ENCODE measurements around the gene CELF1. TPM values are rescaled to one million over a fixed set of nuclear protein-coding genes. Genes with fewer than 3 reads are reported as not detected.

Gene CELF1
- total RNA-seq, 2 donors from 2014 or later, result 57.1 to 65.9 TPM

DNA sequence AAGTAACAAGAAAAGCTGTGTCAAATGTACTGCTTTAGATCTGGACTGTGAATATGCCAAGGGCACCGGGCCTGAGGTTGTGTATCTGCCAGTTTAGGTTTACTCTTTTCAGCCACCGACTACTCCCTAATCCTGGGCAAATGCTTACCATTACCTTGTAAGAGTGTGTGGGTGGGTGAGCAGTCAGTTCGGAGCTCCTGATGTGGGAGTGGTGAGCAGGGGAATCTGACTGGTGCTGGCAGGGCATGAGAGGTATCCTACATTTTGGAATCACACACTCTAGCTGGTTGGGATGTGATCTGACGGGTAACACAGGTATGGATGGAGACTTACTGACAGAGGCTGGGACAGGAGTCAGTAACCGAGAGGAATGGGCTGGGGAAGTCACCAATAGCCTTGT is 30.9 kb upstream of the CELF1 start:
- peaks cover 0 to 18% of the 10 kb centered on the region in 2 donors for H3K4me1 ChIP-seq
- H3K9me3 ChIP-seq, result no peaks in the 10 kb centered on the region
- no peaks in the 10 kb centered on the region for H3K27me3 ChIP-seq
- DNase-seq (ENCODE audit: low spot score), result no peak
- TF ChIP-seq CTCF (IDR thresholded peaks at IDR 0.05), result no peak
- H3K36me3 ChIP-seq, result peaks cover 50% of the 10 kb centered on the region
- H3K27ac ChIP-seq, result no peak overlapping the region
- no peak overlapping the region for H3K4me3 ChIP-seq

DNA sequence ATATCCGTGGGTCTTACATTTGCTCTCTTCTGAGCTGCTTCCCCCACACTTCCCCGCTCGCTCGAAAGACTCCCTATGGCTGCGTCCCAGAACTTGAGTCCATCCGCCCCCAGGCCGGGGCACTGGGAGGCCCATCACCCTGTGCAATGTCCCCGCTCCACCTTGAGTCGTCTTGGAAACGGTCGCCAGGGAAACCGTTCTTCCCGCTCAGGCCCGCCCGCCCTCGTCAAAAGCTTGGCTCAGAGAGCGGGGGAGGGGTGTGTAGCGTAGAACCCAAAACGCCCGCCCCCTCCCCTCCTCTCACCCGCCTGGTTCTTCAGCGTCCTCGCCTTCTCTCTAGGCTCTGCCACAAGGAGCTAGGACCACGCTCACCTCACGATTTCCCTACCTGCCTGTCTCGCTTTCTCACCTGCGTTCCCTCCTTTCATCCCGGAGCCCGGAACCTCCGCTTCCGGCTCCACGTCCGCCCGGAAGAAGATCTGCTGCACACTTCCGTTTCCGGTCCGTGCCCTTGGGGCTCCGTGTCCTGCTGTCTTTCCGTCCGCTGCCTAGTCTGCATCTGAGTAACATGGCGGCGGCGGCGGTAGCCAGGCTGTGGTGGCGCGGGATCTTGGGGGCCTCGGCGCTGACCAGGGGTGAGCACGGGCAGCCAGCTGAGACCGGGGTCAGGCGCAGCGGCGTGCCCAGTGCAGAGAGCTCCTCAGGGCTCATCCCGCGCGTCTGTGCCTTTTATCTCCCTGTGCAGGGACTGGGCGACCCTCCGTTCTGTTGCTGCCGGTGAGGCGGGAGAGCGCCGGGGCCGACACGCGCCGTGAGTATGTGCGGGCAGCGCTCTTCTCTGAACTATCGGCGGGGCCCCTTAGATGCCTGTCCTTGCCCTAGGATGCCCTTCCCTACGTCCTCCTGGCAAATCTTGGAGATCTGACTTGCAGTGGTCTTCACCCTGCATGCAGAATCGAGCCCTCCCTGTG is 25.9 kb upstream of the CELF1 start, which contains the start of the genes KBTBD4 and NDUFS3:
TSS of gene KBTBD4 (minus strand) at position 447 of the 971 bp plus-strand sequence. CDS start at position 428, 19 bp downstream.
TSS of gene NDUFS3 (plus strand) at position 551 of the 971 bp plus-strand sequence. CDS start at position 569, 18 bp downstream.
- DNase-seq (ENCODE audit: low spot score), result peak; percentile 91
- peak within 1 kb of the TSS; percentile 84 to 99 for H3K4me3 ChIP-seq
- peaks cover 57% of the 10 kb centered on the region for H3K36me3 ChIP-seq
- no peaks in the 10 kb centered on the region for H3K9me3 ChIP-seq
- H3K27ac ChIP-seq, result peak within 1 kb of the TSS; percentile 89
- TF ChIP-seq CTCF (IDR thresholded peaks at IDR 0.05), result no peak
- H3K27me3 ChIP-seq, result no peaks in the 10 kb centered on the region
- H3K4me1 ChIP-seq, result peaks cover 0 to 29% of the 10 kb centered on the region in 2 donors

DNA sequence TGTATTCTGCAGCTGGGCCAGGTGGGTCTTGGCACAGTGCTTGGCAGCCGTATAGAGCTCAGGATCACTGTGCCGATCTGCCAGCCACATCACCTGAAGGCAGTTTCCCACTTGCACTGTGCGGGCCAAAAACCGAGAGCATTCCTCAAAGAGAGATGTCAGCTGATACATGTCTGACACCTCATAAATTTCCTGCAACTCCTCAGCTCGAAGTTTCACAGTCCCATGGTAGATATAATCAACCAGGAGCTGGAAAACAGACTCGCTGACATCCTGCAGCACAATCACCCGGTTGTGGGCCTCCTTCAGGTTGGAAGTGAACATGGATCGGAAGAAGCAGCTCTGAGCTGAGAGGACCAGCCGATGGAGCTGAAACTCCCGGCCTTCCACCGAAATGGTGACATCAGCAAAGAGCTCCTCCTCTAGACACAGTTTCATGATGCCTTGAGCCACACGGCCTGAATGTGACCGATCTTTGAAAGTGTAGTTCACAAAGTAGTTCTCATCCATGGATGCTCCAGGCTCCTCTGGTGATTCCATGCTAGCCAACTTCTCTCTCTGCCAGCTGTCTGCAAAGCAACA is 24.6 kb upstream of the CELF1 start:
- H3K4me1 ChIP-seq, result peaks cover 0 to 42% of the 10 kb centered on the region in 2 donors
- DNase-seq (ENCODE audit: low spot score), result no peak
- H3K4me3 ChIP-seq, result peak overlapping the region in 1 of 2 donors; percentile 99
- H3K27me3 ChIP-seq, result no peaks in the 10 kb centered on the region
- no peaks in the 10 kb centered on the region for H3K9me3 ChIP-seq
- H3K36me3 ChIP-seq, result peaks cover 55% of the 10 kb centered on the region
- no peak overlapping the region for H3K27ac ChIP-seq
- no peak for TF ChIP-seq CTCF (IDR thresholded peaks at IDR 0.05)

DNA sequence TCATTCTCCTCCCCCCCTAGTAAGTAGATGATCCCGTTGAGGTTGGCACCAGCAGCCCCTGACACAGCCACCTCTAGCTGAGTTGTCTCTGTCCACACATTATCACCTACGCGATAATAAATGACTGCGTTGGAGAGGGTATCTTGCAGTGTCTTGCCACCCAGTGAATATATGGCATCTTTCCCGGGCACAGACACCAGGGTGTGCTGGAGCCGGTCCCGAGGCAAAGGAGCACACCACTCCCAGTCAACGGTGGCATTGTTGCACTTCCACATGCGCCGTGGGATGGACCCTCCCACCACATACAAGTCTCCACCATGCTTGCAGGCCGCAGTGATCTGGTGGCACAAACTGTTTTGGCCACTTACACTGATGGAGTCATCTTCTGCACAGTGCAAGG is 20.4 kb upstream of the CELF1 start:
- TF ChIP-seq CTCF (IDR thresholded peaks at IDR 0.05), result no peak
- Histone ChIP-seq H3K4me3 (no peak overlapping the region), H3K36me3 (peaks cover 33% of the 10 kb centered on the region), H3K9me3 (no peaks in the 10 kb centered on the region), H3K4me1 (peaks cover 0 to 37% of the 10 kb centered on the region in 2 donors), H3K27me3 (no peaks in the 10 kb centered on the region), H3K27ac (no peak overlapping the region)
- no peak for DNase-seq (ENCODE audit: low spot score)

DNA sequence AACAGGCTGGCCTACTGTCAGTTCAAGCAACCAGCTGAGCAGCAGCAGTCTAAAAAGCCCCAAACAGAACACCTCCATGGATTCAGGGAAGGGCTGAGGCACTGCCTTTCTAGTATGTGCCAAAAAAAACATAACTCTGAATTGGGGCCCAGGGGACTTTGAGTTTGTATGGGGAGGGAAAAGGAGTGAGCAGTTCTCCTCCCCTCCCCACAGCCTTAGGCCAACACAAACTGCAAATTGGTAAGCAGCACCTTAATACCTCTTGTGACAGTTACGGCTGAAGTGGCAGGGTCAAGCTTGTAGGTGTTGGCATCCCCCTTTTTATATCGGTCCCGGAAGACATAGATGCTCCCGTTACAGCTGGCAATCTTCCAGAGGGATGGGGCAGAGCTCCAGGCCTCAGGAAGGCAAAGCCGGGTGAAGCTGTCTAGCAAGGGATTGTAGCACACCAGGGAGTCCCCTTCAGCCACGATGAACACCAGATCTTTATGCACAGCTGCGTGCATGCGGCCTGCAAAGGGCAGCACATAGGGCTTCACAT is 19.9 kb upstream of the CELF1 start:
- H3K27me3 ChIP-seq, result no peaks in the 10 kb centered on the region
- H3K4me1 ChIP-seq, result peaks cover 0 to 32% of the 10 kb centered on the region in 2 donors
- peaks cover 33% of the 10 kb centered on the region for H3K36me3 ChIP-seq
- no peaks in the 10 kb centered on the region for H3K9me3 ChIP-seq
- peak overlapping the region; percentile 17 to 37 for H3K27ac ChIP-seq
- TF ChIP-seq CTCF (IDR thresholded peaks at IDR 0.05), result no peak
- no peak overlapping the region for H3K4me3 ChIP-seq
- no peak for DNase-seq (ENCODE audit: low spot score)

Data from right atrium auricular region (tissue), 2 donors.